CD8-positive, alpha-beta memory T cell (primary cell): ENCODE data around the gene CDKN1A. TPM values are rescaled to one million over a fixed set of nuclear protein-coding genes. Genes with fewer than 3 reads are reported as not detected.

Experiments used
- CTCF ChIA-PET: fragments of 350-600 bp; sonication (Branson Sonifier 250); formaldehyde crosslinking; loops from one replicate; lab custom pipeline; 2021; ENCODE audit warnings: antibody characterized with exemption; lab: Charles Lee
- POLR2A ChIA-PET: fragments of 350-600 bp; sonication (Branson Sonifier 250); formaldehyde crosslinking; loops from one replicate; lab custom pipeline; 2021; ENCODE audit warnings: antibody characterized with exemption; lab: Charles Lee
- DNase-seq, 5 donors: peaks; one replicate each; pipeline versions ENCODE4 v3.0.0 to v3.0.0-alpha.2; 2020 to 2022; ENCODE audit warnings: mixed read lengths in 1 of 5
- H3K27ac ChIP-seq: one replicate; pipeline ENCODE4 v1.7.0; 2013; ENCODE audit warnings: low read depth, mild to moderate bottlenecking, low read length, moderate library complexity
- H3K27me3 ChIP-seq: 2 replicates; pipeline ENCODE4 v1.7.0; 2013; ENCODE audit warnings: low read length, mild to moderate bottlenecking; ENCODE audit not compliant: insufficient read depth, poor library complexity, severe bottlenecking
- H3K36me3 ChIP-seq: 2 replicates; pipeline ENCODE4 v1.7.0; 2013; ENCODE audit warnings: mild to moderate bottlenecking, low read length, moderate library complexity; ENCODE audit not compliant: insufficient read depth
- H3K4me1 ChIP-seq: 2 replicates; pipeline ENCODE4 v1.7.0; 2013; ENCODE audit warnings: mild to moderate bottlenecking, low read length, moderate library complexity; ENCODE audit not compliant: insufficient read depth
- H3K4me3 ChIP-seq: 2 replicates; pipeline ENCODE4 v1.7.0; 2013; ENCODE audit warnings: mild to moderate bottlenecking, low read length
- H3K9me3 ChIP-seq: 2 replicates; pipeline ENCODE4 v1.7.0; 2013; ENCODE audit warnings: mild to moderate bottlenecking, low read length
- H3K27ac Mint-ChIP-seq, 8 donors: one replicate each; pipeline ENCODE4 v1.8.0; 2020 to 2021; ENCODE audit warnings: mixed read lengths in 8 of 8, mild to moderate bottlenecking in 6 of 8, inconsistent platforms in 3 of 8, moderate library complexity in 3 of 8
- H3K27me3 Mint-ChIP-seq, 2 donors: one replicate each; pipeline ENCODE4 v1.8.0; 2020 to 2021; ENCODE audit warnings: mixed read lengths in 2 of 2, mild to moderate bottlenecking in 1 of 2, moderate library complexity in 1 of 2
- H3K36me3 Mint-ChIP-seq, 3 donors: one replicate each; pipeline ENCODE4 v1.8.0; 2020 to 2021; ENCODE audit warnings: mixed read lengths in 3 of 3, inconsistent platforms in 1 of 3, mild to moderate bottlenecking in 1 of 3
- H3K4me1 Mint-ChIP-seq, 3 donors: one replicate each; pipeline ENCODE4 v1.8.0; 2020 to 2021; ENCODE audit warnings: mixed read lengths in 3 of 3, inconsistent platforms in 1 of 3, mild to moderate bottlenecking in 1 of 3
- H3K4me3 Mint-ChIP-seq, 7 donors: one replicate each; pipeline ENCODE4 v1.8.0; 2020 to 2021; ENCODE audit warnings: mixed read lengths in 7 of 7, mild to moderate bottlenecking in 6 of 7, moderate library complexity in 4 of 7, inconsistent platforms in 2 of 7
- H3K9me3 Mint-ChIP-seq, 5 donors: one replicate each; pipeline ENCODE4 v1.8.0; 2020 to 2022; ENCODE audit warnings: mixed read lengths in 5 of 5, mild to moderate bottlenecking in 3 of 5, moderate library complexity in 2 of 5, inconsistent platforms in 1 of 5
- polyA plus RNA-seq: library from polyadenylated mRNA; unstranded; fragments of 300-500 nt; fragmentation: Illumina TruSeq; gene quantifications from one replicate; pipeline ENCODE4 v1.2.3, GENCODE V29; 2021
- total RNA-seq, 2 experiments: library from RNA; stranded (reverse); gene quantifications; one replicate each; pipeline ENCODE4 v1.2.3, GENCODE V29; 2021

Gene CDKN1A
- total and polyA plus RNA-seq, 3 experiments from 2014 or later = 1.6 to 66.4 (median 64.7) TPM

DNA sequence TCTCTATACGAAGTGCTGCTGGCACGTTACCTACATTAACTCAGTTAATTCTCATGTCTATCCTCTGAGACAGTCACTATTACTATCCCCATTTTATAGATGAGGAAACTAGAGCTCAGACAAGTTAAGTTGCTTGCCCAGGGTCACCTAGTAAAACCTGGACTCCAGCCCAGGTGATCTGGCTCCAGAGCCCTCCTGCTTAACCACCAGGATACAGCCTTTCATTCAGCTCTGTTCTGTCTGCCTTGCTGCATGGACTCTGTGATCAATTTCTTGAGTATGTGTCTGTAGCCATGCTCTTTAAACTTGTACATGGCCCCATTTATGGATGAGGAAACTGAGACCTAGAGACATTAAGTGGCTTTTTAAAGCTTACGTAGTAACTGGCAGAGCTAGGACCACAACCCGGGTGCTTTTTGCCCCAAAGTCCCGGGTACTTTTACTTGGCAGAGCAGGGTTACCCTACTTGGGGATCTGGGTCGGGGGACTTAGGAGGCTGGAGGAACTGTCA is 4.7 kb downstream of the CDKN1A start:
- H3K4me3 ChIP-seq = no peak overlapping the region
- H3K9me3 Mint-ChIP-seq = peaks cover 0 to 3% (median 0%) of the 10 kb centered on the region in 5 donors
- H3K9me3 ChIP-seq = no peaks in the 10 kb centered on the region
- no peaks in the 10 kb centered on the region for H3K27me3 ChIP-seq
- H3K4me1 ChIP-seq = peaks cover 33% of the 10 kb centered on the region
- H3K27me3 Mint-ChIP-seq = peaks cover 0 to 10% of the 10 kb centered on the region in 2 donors
- no peak for DNase-seq
- CTCF ChIA-PET = interaction anchor here (0.8 to 2.4 kb wide), 6 partner anchors 21 to 260 kb away, joined by 3 to 9 read pairs (median 4); no protein-coding TSS in a partner anchor
- H3K4me3 Mint-ChIP-seq = no peak overlapping the region
- H3K27ac Mint-ChIP-seq = peak overlapping the region in 4 of 8 donors; percentile 29 to 92 (median 58)
- no peak overlapping the region for H3K27ac ChIP-seq
- peaks cover 0 to 25% (median 0%) of the 10 kb centered on the region in 3 donors for H3K36me3 Mint-ChIP-seq
- peaks cover 12 to 18% (median 17%) of the 10 kb centered on the region in 3 donors for H3K4me1 Mint-ChIP-seq
- POLR2A ChIA-PET = no interaction called here
- H3K36me3 ChIP-seq = no peaks in the 10 kb centered on the region

DNA sequence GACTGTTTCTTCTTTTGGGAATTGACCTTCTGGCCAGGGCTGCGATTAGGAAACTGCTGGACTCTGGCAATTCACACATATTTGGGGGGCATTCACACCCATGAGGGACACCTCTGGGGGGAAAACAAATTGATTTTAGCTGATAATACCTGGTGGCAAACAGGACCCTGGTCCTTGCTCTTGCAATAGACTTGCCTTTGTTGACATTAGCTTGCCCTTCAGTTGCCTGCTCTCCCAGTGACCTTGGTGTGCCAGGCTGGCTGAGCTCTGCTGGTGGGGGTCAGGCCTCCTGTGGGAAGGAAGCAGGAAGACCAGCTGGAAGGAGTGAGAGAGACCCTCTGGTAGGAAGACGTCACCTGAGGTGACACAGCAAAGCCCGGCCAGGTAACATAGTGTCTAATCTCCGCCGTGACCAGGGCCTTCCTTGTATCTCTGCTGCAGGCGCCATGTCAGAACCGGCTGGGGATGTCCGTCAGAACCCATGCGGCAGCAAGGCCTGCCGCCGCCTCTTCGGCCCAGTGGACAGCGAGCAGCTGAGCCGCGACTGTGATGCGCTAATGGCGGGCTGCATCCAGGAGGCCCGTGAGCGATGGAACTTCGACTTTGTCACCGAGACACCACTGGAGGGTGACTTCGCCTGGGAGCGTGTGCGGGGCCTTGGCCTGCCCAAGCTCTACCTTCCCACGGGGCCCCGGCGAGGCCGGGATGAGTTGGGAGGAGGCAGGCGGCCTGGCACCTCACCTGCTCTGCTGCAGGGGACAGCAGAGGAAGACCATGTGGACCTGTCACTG is 5.3 kb downstream of the CDKN1A start:
- no peaks in the 10 kb centered on the region for H3K27me3 ChIP-seq
- peaks cover 30% of the 10 kb centered on the region for H3K4me1 ChIP-seq
- no peak overlapping the region for H3K4me3 ChIP-seq
- H3K36me3 ChIP-seq = no peaks in the 10 kb centered on the region
- Mint-ChIP-seq H3K4me1 (peaks cover 7 to 12% (median 11%) of the 10 kb centered on the region in 3 donors), H3K36me3 (peaks cover 0 to 22% (median 0%) of the 10 kb centered on the region in 3 donors), H3K9me3 (peaks cover 0 to 3% (median 0%) of the 10 kb centered on the region in 5 donors), H3K4me3 (no peak overlapping the region), H3K27me3 (peaks cover 0 to 11% of the 10 kb centered on the region in 2 donors), H3K27ac (peak overlapping the region in 4 of 8 donors; percentile 18 to 92 (median 58))
- H3K9me3 ChIP-seq = no peaks in the 10 kb centered on the region
- ChIA-PET POLR2A (no interaction called here), CTCF (interaction anchor here (0.7 to 2.4 kb wide), 7 partner anchors 17 to 381 kb away, joined by 3 to 9 read pairs (median 3); no protein-coding TSS in a partner anchor)
- H3K27ac ChIP-seq = no peak overlapping the region
- no peak for DNase-seq

GRCh38 chr6:36684447-36684812 is 5.9 kb downstream of the CDKN1A start:
- Mint-ChIP-seq H3K9me3 (peaks cover 0 to 3% (median 0%) of the 10 kb centered on the region in 5 donors), H3K27ac (peak overlapping the region in 1 of 8 donors; percentile 47), H3K27me3 (peaks cover 0 to 11% of the 10 kb centered on the region in 2 donors), H3K36me3 (peaks cover 0 to 20% (median 0%) of the 10 kb centered on the region in 3 donors), H3K4me3 (no peak overlapping the region), H3K4me1 (peaks cover 7 to 11% (median 10%) of the 10 kb centered on the region in 3 donors)
- ChIA-PET POLR2A (no interaction called here), CTCF (interaction anchor here (0.7 to 2.4 kb wide), 5 partner anchors 16 to 382 kb away, joined by 3 to 9 read pairs (median 4); no protein-coding TSS in a partner anchor)
- Histone ChIP-seq H3K9me3 (no peaks in the 10 kb centered on the region), H3K27ac (no peak overlapping the region), H3K4me1 (peaks cover 24% of the 10 kb centered on the region), H3K36me3 (no peaks in the 10 kb centered on the region), H3K27me3 (no peaks in the 10 kb centered on the region), H3K4me3 (no peak overlapping the region)
- DNase-seq = no peak

- Histone ChIP-seq H3K27ac (no peak overlapping the region), H3K36me3 (no peaks in the 10 kb centered on the region), H3K27me3 (no peaks in the 10 kb centered on the region), H3K4me3 (no peak overlapping the region), H3K4me1 (peaks cover 20% of the 10 kb centered on the region), H3K9me3 (no peaks in the 10 kb centered on the region)
- Mint-ChIP-seq H3K9me3 (no peaks in the 10 kb centered on the region), H3K27ac (peak overlapping the region in 2 of 8 donors; percentile 15 to 74), H3K4me3 (no peak overlapping the region), H3K4me1 (peaks cover 5 to 10% (median 10%) of the 10 kb centered on the region in 3 donors), H3K27me3 (peaks cover 0 to 9% of the 10 kb centered on the region in 2 donors), H3K36me3 (peaks cover 0 to 20% (median 0%) of the 10 kb centered on the region in 3 donors)
- ChIA-PET CTCF (interaction anchor here (0.7 to 2.0 kb wide), 3 partner anchors 15 to 74 kb away, joined by 3 to 7 read pairs (median 4); no protein-coding TSS in a partner anchor), POLR2A (no interaction called here)
- DNase-seq = no peak
These were observed 6.8 kb downstream of the CDKN1A start for GRCh38 chr6:36685166-36685924.

- H3K4me1 ChIP-seq = peaks cover 13% of the 10 kb centered on the region
- H3K27me3 Mint-ChIP-seq = peaks cover 0 to 9% of the 10 kb centered on the region in 2 donors
- no peak overlapping the region for H3K27ac ChIP-seq
- no peaks in the 10 kb centered on the region for H3K9me3 ChIP-seq
- ChIA-PET POLR2A (no interaction called here), CTCF (interaction anchor here (2.0 kb wide), 1 partner anchor 73 kb away, joined by 7 read pairs; no protein-coding TSS in a partner anchor)
- H3K4me3 ChIP-seq = no peak overlapping the region
- H3K36me3 ChIP-seq = no peaks in the 10 kb centered on the region
- no peaks in the 10 kb centered on the region for H3K9me3 Mint-ChIP-seq
- H3K4me3 Mint-ChIP-seq = no peak overlapping the region
- peaks cover 2 to 7% (median 3%) of the 10 kb centered on the region in 3 donors for H3K4me1 Mint-ChIP-seq
- DNase-seq = no peak
- H3K27ac Mint-ChIP-seq = peak overlapping the region in 1 of 8 donors; percentile 60
- H3K27me3 ChIP-seq = no peaks in the 10 kb centered on the region
- H3K36me3 Mint-ChIP-seq = peaks cover 0 to 20% (median 0%) of the 10 kb centered on the region in 3 donors
These were observed 7.6 kb downstream of the CDKN1A start for GRCh38 chr6:36685926-36686667.

GRCh38 chr6:36686668-36687513 is 8.4 kb downstream of the CDKN1A start:
- H3K27me3 Mint-ChIP-seq = peaks cover 0 to 9% of the 10 kb centered on the region in 2 donors
- Histone ChIP-seq H3K9me3 (no peaks in the 10 kb centered on the region), H3K36me3 (no peaks in the 10 kb centered on the region), H3K27ac (no peak overlapping the region), H3K4me3 (no peak overlapping the region), H3K4me1 (peaks cover 14% of the 10 kb centered on the region), H3K27me3 (no peaks in the 10 kb centered on the region)
- no peaks in the 10 kb centered on the region for H3K9me3 Mint-ChIP-seq
- H3K4me1 Mint-ChIP-seq = peaks cover 7 to 15% (median 10%) of the 10 kb centered on the region in 3 donors
- H3K27ac Mint-ChIP-seq = peak overlapping the region in 1 of 8 donors; percentile 19
- H3K36me3 Mint-ChIP-seq = peaks cover 0 to 20% (median 0%) of the 10 kb centered on the region in 3 donors
- POLR2A ChIA-PET = no interaction called here
- no peak overlapping the region for H3K4me3 Mint-ChIP-seq
- CTCF ChIA-PET = interaction anchor here (2.0 kb wide), 1 partner anchor 72 kb away, joined by 7 read pairs; no protein-coding TSS in a partner anchor
- DNase-seq = no peak
